Superior temporal gyrus (tissue), 1 donor: ENCODE data around the gene DCAKD.

ENCODE experiments used
- DNase-seq: peaks from one replicate; pipeline ENCODE4 v3.0.0-alpha.2; 2016; ENCODE audit errors: extremely low spot score

Gene DCAKD

DNA sequence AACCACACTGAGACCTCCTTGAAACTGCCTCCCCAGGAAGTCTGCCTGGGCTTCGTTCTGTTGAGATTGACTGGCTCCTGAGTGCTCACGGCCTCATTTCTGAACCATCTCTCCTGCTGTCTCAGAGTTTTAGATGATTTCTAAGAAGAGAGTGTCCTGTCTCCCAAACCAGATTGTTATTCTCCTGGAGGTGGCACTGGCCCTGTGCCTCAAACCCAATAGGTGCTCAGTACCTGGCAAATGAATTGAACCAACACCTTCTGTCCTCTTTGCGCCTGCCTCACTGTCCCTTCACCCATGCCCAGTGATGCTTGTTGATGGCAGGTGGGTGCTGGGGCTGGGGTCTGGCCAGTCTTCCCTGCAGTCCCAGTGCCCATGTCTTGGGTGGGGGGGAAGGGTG is 47.0 kb downstream of the DCAKD start:
- no peak for DNase-seq

DNA sequence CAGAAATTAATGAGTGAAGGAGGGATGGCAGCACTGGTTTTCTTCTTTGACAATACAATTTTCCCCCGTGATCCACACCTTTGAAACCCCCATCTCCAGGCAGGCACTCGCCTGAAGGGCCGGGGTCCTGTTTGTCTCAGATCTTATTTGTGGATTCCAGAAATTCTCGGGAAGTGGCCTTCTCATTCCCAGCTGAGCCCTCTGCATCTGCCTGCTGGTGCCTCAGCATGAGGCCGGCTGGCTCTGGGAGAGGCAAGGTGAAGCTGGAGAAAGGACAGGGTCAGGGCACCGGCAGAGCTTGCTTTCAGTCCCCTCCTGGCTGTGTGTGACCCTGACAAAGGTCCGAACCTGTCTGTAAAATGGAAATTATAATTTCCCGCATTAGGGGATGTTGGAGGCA is 47.6 kb downstream of the DCAKD start:
- no peak for DNase-seq

DNA sequence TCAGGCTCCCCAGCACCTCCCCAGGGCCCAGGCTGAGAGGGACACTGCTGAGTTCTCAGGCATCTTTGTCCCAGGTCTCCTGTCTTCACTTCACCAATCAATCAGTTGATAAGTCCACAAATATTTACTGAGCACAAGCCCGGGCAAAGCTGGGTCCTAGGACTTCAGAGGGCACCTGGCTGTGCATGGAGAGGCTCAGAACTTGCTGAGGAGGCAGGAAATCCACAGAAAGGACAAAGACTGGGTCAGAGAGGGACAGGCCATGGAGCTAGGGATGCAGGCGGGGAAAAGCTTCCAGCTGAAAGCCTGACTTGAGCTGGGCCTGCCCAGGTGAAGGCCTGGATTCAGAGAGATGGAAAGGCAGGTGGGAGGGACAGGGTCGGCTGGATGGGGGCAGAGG is 50.1 kb downstream of the DCAKD start:
- no peak for DNase-seq

DNA sequence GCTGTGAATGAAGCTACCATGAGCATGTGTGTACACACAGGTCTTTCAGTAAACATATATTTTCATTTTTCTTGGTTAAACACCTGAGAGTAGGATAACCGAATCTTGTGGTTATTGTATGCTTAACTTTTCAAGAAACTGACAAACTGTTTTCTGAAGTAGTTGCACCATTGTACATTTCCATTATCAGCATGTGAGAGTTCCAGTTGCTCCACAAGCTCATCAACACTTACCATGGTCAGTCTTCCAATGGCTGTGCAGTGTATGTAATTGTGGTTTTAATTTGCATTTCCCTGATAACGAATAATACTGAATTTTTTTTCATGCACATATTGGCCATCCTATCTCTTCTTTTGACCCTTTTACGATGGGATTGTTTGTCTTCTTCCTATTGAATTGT is 52.0 kb downstream of the DCAKD start:
- DNase-seq: no peak

DNA sequence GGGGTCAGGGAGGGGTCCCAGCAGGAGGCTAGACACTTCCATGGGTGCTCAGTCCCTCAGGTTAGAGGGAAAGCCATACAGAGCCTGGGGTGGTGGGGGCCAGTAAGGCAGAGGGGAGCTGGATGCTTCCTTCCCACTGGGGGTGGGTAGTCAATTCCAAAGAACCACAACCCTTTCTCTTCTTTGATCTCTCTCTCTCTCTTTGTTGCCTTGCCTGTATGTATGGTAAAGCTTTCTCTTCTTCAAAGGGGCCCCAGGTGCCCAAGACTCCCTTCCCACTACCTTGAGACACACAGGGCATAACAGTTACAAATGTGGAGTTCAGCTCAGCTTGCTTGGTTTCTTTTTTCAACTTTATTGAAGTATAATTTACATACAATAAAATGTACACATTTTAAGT is 52.8 kb downstream of the DCAKD start:
- DNase-seq: no peak

DNA sequence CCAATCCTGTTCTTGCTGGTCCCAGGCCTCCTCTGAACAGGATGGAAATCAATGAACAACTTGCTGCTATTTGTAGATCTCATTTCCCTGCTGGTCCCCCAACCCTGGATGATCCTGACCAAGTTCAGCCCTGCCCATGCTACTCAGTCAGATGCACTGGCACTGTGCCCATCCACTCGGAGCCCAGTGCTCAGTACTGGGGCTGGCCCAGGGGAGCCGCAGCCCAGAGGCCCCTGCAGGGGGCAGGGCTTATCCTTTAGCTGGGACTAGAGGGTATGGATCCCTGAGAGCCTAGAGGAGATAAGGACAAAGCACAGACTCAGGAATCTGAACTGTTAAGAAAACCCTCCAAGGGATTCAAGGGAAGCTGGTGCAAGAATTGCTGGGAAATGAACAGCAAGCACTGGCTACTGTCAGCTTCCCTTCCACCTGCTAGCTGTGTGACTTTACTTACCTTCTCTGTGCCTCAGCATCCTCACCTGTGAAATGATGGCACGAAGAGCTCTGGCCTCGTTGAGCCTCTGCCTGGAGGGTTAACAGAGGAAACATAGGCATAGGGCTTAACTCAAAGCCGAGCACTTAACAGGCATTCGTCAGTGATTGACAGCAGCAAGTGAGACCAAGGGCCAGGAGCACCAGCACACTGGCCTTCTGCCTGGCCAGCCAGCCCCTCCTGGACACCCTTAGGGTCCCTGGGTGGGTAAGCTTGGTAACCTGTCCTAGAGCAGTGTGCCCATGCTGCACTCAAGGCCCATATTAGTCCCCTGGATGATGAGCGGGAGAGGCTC is 53.5 kb downstream of the DCAKD start:
- DNase-seq: no peak

DNA sequence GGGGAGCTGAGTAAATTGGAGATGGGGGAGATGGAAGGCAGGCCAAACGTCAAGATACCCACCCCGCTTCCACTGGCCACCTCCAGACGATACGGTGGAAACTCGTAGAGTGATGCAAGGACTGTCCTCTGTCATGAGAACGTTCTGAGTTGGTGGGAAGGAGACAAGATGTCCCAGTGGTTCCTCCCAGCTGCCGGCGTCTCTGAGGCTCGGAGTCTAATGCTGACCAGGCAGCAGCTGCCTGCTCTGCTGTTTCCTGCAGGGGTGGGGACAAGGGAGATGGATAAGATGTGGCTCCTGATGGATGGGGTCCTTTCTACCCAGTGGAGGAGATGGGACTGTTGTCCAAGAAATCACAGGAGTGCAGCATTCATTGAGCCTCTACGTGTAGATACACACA is 55.1 kb downstream of the DCAKD start:
- DNase-seq: no peak

DNA sequence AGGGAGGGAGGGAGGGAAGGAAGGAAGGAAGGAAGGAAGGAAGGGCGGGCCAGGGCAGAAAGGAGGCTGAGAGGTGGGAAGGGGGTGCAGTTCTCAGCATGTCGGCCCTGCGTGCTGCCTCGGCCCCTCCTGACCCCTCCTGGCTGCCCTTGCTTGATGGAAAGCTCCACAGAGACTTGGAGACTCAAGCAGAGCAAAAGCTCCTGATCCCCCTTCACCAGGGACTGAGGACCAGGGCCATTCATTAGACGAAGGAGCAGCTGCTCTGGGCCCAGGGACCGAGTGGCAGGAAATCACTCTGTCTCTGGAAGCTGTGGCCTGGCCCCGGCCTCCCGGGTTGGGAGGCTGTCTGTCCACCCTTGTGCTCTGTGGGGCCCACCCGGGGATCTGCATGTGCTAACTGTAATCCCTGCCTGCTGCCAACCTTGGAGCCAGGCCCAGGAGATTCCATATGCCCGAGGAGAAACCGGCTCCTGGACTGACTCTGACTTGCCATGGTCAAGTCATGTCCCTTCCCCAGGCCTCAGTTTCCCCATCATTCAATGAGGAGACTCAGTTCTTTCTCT is 55.9 kb downstream of the DCAKD start:
- DNase-seq: no peak

DNA sequence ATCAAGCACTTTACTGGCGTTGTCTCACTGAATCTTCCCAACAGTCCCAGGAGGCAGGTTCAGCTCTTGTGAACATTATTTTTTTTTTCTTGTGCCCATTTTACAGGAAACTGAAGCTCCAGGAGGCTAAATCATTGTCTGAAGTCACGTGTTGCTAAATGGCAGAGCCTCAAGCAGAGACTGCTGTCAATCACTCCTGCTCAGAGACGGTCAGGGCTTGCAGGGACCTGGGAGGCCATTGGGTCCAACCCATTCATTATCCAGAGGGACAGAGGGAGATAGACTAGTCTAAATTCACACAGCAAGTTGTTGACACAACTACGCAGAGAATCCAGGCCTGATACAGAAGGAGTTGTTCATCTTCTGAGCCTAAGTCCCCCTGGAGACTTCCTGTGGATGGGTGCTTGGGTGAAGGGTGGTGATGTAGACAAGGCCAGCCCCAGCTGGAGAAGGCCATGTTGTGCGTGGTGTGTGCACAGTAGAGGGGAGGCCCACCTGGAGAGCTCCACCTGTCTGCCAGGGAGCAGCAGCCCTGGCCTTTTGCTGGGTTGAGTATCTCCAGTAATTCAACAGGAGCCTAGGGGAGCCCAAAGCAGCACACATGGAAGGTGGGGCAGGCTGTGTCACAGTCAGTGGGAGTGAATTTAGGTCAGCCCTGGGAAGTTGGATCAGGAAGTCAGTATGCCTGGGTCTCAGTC is 59.0 kb downstream of the DCAKD start:
- DNase-seq: no peak

DNA sequence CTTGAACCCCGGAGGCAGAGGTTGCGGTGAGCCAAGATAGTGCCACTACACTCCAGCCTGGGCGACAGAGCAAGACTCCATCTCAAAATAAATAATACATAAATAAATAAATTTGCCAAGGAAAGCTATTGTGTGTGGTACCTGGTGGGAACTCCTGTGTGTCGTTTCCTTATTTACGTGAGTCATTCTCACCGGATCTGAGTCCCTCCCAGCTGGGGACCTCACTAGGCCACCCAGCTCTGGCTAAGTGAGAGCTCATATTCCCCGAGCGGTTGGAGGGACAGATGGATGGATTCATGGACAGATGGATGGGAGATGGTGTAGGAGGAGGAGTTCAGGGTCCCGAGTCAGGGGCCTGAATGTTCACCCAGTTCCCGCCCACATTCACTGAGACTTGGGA is 60.4 kb downstream of the DCAKD start:
- no peak for DNase-seq

DNA sequence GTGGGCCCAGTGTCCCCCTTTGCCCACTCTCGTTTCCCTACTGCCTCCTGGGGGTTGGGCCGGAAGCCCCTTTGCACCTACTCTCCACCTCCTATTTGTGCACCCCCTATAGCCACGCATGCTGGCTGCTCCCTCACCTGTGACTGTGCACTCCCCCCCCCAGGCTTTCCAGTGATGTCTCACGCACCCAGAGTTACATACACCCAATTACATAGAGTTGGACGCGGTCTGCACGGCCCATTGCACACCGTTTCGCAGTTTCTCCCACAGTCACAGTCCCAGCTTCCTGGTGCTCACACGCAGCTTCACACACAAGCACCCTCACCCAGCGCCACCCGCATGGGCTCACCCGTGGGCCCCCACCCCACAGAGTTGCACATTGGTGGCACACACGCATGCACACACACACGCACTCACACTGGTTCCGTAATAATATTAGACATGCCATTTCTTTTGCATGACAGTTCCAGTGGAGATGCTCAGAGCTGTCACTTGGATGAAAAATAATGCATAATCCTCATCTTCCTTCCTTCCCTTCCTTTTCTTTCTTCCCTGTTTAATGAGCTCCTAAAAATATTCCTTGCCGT is 61.8 kb downstream of the DCAKD start:
- DNase-seq: no peak

DNA sequence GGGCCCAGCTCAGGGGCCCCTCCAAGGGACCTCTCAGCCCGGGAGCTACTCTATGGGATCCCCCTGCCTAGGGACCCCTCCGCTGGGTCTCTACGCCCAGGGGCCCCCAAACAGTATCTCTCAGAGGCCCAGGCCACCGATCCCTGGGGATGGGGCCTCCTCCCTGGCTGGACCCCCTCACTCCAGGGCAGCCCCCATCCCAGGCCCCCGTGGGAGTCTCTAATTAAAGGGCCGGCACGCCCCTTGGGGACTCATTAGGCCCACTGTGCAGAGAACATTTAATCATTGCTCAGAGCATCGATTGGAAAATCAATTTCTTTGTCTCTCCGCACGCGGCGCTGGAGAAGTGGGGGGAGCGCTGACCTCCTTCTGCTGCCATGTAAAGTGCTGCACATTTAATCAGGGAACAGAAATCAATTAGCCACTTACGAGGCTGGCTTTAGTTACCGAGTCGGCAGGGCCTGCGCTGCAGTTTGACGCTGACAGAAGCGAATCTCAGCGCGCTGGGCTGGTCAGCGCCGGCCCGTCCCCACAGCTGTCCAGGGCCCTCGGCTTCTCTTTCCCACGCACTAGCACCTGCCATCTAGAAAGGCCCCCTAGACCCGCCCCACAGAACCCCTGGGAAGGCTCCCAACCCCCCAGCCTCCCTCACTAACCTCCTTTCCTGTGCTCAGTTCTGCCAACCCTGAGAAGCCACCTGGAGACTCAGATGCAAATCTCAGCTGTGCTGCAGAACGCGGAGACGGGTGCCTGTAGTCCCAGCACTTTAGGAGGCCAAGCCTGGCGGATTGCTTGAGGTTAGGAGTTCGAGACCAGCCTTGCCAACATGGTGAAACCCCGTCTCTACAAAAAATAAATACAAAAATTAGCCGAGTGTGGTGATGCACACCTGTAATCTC is 63.1 kb downstream of the DCAKD start:
- no peak for DNase-seq

DNA sequence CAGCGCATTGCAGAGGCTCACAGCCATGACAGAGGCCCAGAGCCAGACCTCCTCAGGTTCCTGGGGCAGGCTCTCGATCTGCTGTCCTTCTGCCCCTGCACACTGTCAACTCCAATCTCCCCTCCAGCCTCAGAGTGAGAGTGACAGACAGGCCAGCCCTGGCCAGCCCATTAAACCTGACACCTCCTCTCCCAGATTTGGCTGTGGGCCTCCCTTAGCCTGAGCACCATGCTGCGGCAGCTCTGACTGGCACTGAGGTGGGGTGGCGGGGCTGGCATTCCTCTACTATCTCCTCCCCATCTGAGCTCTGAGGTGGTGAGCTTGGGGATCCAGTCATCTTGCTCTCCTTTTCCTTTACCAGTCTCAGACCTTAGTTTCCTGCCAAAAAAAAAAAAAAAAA is 67.9 kb downstream of the DCAKD start:
- no peak for DNase-seq

DNA sequence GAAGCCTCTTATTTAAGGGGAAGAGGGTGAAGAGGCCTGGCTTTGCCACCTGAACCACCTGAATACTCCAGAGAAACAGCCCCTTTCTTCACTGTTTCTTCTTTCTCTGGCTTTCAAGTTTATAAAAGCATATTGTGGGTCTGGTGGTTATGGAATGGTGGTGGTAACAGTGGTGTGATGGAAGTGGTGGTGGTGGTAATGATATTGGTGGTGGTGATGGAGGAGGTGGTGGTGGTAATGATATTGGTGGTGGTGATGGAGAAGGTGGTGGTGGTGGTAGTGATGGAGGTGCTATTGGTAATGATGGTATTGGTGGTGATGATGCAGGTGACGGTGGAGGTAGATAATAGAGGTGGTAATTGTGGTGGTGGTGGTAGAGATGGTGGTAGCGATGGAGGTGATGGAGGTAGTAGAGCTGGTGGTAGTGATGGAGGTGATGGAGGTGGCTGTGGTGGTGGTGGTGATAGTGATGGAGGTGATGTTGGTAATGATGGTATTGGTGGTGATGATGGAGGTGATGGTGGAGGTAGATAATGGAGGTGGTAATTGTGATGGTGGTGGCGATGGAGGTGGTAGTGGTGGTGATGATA is 69.2 kb downstream of the DCAKD start:
- no peak for DNase-seq

DNA sequence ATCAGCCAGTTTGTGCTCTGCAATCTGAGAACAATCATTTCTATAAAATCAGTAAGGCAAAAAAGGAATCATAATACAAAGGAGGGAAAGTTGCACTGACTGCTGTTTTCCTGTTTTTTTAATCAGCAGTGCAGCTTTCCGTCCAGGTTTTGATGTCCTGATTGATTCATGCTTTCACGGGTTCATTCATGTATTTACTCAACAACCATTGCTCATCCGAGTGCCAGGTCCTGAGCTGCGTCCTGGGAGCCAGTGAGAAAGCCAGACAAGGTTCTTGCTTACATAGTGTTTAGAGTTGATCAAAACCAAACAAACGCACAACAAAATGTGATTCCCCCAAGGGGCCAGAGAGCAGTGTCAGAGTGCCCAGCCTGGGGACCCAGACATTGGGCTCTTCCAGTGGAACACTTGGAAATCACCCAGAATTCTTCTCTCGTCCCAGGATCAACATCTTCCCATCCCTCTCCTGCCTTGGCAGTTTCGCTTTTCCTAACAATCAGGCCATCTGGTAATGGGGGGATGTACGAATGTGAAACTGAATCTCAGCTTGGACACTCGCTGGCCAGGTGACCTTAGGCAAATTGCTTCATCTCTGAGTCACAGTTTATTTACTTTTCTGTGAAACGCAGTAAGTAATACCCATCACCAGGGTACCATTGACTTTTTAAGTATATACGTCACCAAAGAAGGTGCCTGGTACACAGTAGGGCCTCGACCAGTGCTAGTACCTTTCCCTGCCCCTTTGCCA is 70.0 kb downstream of the DCAKD start:
- no peak for DNase-seq

DNA sequence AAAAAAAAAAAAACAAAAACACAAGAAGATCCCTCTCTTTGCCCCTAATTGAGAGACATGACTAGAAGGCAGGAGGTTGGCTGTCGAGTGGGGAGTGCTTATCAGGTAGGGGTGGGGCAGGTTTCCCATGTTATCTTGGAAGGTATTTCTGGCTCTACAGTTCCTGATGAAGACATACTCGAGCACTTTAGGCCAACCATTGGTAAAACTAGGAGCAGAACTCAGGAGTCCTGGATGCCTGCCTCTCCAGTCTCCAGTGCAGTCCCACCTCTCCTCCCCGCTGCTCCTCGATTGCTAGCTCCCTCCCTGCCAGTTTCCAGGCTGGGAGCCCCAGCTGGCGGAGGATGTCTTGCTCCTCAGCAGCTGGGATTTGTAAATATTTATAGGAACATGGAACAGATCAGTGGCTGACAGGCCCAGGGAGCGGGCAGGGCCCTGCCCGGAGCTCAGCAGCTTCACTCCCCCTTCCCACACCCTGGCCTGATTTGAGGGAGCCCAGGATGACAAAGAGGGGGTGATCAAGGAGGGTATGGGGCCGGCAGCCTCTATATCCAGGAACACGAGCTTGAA is 71.9 kb downstream of the DCAKD start:
- no peak for DNase-seq

DNA sequence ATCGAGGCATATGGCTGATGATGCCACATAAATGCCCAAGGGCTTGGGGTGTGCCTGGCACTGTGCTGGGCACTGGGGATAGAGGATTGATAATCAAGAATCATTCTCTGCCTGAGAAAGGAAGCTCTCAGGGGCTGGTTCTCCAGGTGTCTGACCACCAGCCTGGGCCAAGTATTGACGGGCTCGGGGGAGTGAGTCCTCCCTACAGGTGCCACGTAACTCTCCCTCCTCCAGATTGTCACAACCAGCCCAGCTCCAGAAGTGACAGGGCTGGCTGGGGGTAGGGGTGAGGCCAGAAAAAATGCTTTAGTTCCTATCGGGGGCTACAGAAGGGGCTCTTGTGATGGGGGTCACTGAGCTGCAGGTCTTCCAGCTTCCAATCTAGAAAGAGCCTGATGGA is 72.6 kb downstream of the DCAKD start:
- no peak for DNase-seq

DNA sequence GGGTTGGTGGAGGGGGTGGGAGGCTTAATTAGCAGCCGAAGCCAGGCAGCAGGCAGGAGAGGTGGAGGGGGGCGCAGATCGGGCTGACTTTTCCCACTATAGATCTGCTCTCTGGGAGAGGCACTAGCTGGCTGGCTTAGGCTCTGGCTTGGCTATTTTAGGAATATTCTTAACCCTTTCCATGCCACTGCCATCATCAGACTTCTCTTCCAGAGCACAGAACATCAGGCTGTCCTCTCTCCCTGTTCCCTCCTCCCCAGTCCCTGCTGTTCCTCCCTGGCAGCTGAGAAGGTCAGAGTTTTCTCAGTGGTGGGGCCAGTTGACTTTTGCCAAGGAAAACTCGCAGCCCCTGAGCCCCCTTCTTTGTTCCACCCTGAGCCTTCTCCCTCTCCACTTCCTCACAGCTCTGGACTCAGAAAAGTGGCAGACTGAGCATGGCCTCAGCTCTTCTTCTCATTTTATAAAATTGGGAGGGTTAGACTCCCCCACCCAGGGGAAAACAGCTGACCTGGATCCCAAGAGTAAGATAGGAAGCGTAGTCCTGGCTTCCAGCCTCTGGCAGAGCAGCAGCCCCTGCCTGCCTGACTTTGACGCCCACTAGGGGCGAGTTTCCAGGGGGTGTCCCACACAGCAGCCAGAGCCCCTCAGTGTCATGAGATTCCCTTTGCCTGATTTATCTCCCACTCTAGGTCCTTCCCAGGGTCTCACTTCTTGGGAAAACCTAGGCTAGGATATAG is 73.5 kb downstream of the DCAKD start:
- no peak for DNase-seq

DNA sequence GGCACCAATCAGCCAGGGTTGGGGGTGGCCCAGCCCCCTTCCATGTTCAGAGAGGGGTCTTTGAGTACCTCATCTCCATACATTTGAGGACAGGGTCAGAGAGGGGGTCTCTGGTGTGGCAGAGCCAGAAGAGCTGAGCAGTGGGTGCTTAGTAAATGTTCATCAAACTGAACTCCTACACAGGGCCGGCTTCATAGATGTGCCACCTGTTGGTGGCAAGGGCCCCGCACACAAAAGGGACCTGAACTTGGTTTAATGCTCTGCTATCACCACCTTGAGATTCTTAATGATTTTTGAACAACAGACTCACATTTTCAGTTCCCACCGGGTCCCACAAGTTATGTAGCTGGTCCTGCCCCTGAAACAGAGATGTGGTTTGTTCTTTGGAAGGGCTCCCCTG is 74.4 kb downstream of the DCAKD start:
- DNase-seq: no peak

DNA sequence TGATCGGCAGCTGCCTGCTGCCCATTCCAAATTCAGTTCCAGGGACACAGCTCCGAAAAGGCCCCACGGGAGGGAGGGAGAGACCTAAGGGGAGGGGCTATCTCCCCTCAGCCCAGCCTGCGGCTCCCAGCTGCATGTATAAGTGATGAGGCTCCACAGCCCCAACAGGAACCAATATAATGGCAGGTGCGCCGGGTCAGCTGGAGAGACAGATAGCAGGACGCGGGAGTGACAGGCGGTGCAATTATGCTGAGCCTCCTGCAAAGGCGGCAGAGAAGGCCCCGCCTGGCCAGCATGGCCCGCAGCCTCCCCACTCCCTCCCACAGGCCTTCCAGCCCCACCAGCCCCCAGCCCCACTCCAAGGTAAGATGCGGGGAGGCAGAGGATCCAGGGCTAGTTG is 75.2 kb downstream of the DCAKD start:
- DNase-seq: no peak
